GM12864 (cell line): Measurements from ENCODE around the gene RABAC1.
"Not testable (repeated sequence)": the region's sequence is repeated elsewhere in the genome, so short reads cannot be mapped to it uniquely, and the experiment has no call there.

Source experiments
- DNase-seq: peaks from one replicate; pipeline ENCODE4 v3.0.0-alpha.2; 2011; ENCODE audit warnings: low read depth
- H3K4me3 ChIP-seq: 2 replicates; pipeline ENCODE4 v1.5.1; 2011; ENCODE audit warnings: mild to moderate bottlenecking, low read depth, low read length, control low read depth
- CTCF ChIP-seq: IDR thresholded peaks from 2 replicates; pipeline ENCODE4 v1.5.1; 2011; ENCODE audit warnings: low read depth, mild to moderate bottlenecking, moderate library complexity, low read length, control low read depth, inconsistent platforms; ENCODE audit errors: missing control alignments

Gene RABAC1

GRCh38 chr19:41918095-41918494 is 41.0 kb downstream of the RABAC1 start:
- no peak for DNase-seq
- H3K4me3 ChIP-seq, result no peak overlapping the region
- no peak for TF ChIP-seq CTCF

- no peak for TF ChIP-seq CTCF
- DNase-seq, result no peak
- H3K4me3 ChIP-seq, result no peak overlapping the region
Observed at GRCh38 chr19:41917676-41918075, 41.4 kb downstream of the RABAC1 start.

- no peak for DNase-seq
- no peak overlapping the region for H3K4me3 ChIP-seq
- no peak for TF ChIP-seq CTCF
Observed at GRCh38 chr19:41915776-41916414, 43.2 kb downstream of the RABAC1 start.

- TF ChIP-seq CTCF, result no peak
- DNase-seq, result no peak
- H3K4me3 ChIP-seq, result no peak overlapping the region
Observed at GRCh38 chr19:41915021-41915775, 43.9 kb downstream of the RABAC1 start.

GRCh38 chr19:41914424-41914834 is 44.7 kb downstream of the RABAC1 start:
- not testable (repeated sequence) for H3K4me3 ChIP-seq, DNase-seq

GRCh38 chr19:41913538-41914423 is 45.3 kb downstream of the RABAC1 start:
- H3K4me3 ChIP-seq, result no peak overlapping the region
- no peak for DNase-seq
- TF ChIP-seq CTCF, result no peak

- no peak overlapping the region for H3K4me3 ChIP-seq
- TF ChIP-seq CTCF, result no peak
- DNase-seq, result no peak
Observed at GRCh38 chr19:41912899-41913537, 46.1 kb downstream of the RABAC1 start.
